Activated B cell treated with CpG ODN at 0.5 μM for 24 hours (primary cell): ENCODE data around the gene XPNPEP1. TPM values are rescaled to one million over a fixed set of nuclear protein-coding genes. Genes with fewer than 3 reads are reported as not detected.

Source experiments
- ATAC-seq: fragments of 200-7000 bp; cut with Tn5 transposase; one replicate; pipeline ENCODE4 v1.10.0; 2021; ENCODE audit warnings: low read depth, mild to moderate bottlenecking, moderate library complexity
- CTCF ChIA-PET: fragments of 350-600 bp; sonication (Branson Sonifier 250); formaldehyde crosslinking; loops from one replicate; lab custom pipeline; 2021; ENCODE audit warnings: antibody characterized with exemption; lab: Charles Lee
- POLR2A ChIA-PET: fragments of 350-600 bp; sonication (Branson Sonifier 250); formaldehyde crosslinking; loops from one replicate; lab custom pipeline; 2021; ENCODE audit warnings: antibody characterized with exemption; lab: Charles Lee
- DNase-seq: peaks from one replicate; pipeline ENCODE4 v3.0.0; 2022
- H3K27ac Mint-ChIP-seq: one replicate; pipeline ENCODE4 v1.8.0; 2020; ENCODE audit warnings: mixed read lengths
- H3K27me3 Mint-ChIP-seq: one replicate; pipeline ENCODE4 v1.8.0; 2021; ENCODE audit warnings: mixed read lengths
- H3K36me3 Mint-ChIP-seq: one replicate; pipeline ENCODE4 v1.8.0; 2021; ENCODE audit warnings: low read depth, mixed read lengths
- H3K4me1 Mint-ChIP-seq: one replicate; pipeline ENCODE4 v1.8.0; 2021; ENCODE audit warnings: mixed read lengths
- H3K4me3 Mint-ChIP-seq: one replicate; pipeline ENCODE4 v1.8.0; 2020; ENCODE audit warnings: mild to moderate bottlenecking, mixed read lengths
- H3K9me3 Mint-ChIP-seq: one replicate; pipeline ENCODE4 v1.8.0; 2020; ENCODE audit warnings: mixed read lengths
- CTCF ChIP-seq: fragments of 200-600 bp; IDR thresholded peaks from one replicate; pipeline ENCODE4 v1.8.0; 2022; ENCODE audit warnings: antibody characterized with exemption, mild to moderate bottlenecking
- intact Hi-C: fragments of 100-400 bp; cut with micrococcal nuclease; formaldehyde crosslinking; loops from one replicate; pipeline ENCODE4 v1.15.1; 2024
- total RNA-seq: library from RNA; stranded (reverse); gene quantifications from 2 replicates; pipeline ENCODE4 v1.2.3, GENCODE V29; 2022

XPNPEP1 gene
- total RNA-seq, 1 donor from 2014 or later = 70.6 TPM

- DNase-seq (no peak), ATAC-seq (no peak)
- Mint-ChIP-seq H3K36me3 (peaks cover 80% of the 10 kb centered on the region), H3K27ac (no peak overlapping the region), H3K27me3 (no peaks in the 10 kb centered on the region), H3K9me3 (no peaks in the 10 kb centered on the region), H3K4me3 (no peak overlapping the region), H3K4me1 (peaks cover 12% of the 10 kb centered on the region)
- no peak for TF ChIP-seq CTCF
- CTCF ChIA-PET = interaction anchor here (0.9 kb wide), 1 partner anchor 250 kb away, joined by 3 read pairs; no protein-coding TSS in a partner anchor
- intact Hi-C loops = no loop called here
- POLR2A ChIA-PET = no interaction called here
Measured at GRCh38 chr10:109887776-109888175, 35.5 kb downstream of the XPNPEP1 start.

GRCh38 chr10:109887243-109887642 lies 36.1 kb downstream of the XPNPEP1 start:
- peaks cover 12% of the 10 kb centered on the region for H3K4me1 Mint-ChIP-seq
- POLR2A ChIA-PET = no interaction called here
- TF ChIP-seq CTCF = no peak
- H3K4me3 Mint-ChIP-seq = no peak overlapping the region
- no peaks in the 10 kb centered on the region for H3K9me3 Mint-ChIP-seq
- H3K36me3 Mint-ChIP-seq = peaks cover 82% of the 10 kb centered on the region
- intact Hi-C loops = no loop called here
- no peak overlapping the region for H3K27ac Mint-ChIP-seq
- ATAC-seq (no peak), DNase-seq (no peak)
- CTCF ChIA-PET = interaction anchor here (0.9 kb wide), 1 partner anchor 250 kb away, joined by 3 read pairs; no protein-coding TSS in a partner anchor
- no peaks in the 10 kb centered on the region for H3K27me3 Mint-ChIP-seq

- intact Hi-C loops = no loop called here
- DNase-seq (no peak), ATAC-seq (no peak)
- Mint-ChIP-seq H3K27me3 (no peaks in the 10 kb centered on the region), H3K4me3 (no peak overlapping the region), H3K36me3 (peaks cover 79% of the 10 kb centered on the region), H3K27ac (no peak overlapping the region), H3K4me1 (peaks cover 12% of the 10 kb centered on the region), H3K9me3 (no peaks in the 10 kb centered on the region)
- ChIA-PET POLR2A (no interaction called here), CTCF (interaction anchor here (0.9 kb wide), 1 partner anchor 251 kb away, joined by 3 read pairs; no protein-coding TSS in a partner anchor)
- no peak for TF ChIP-seq CTCF
Measured at GRCh38 chr10:109886781-109887140, 36.5 kb downstream of the XPNPEP1 start.

GRCh38 chr10:109886037-109886780 lies 37.1 kb downstream of the XPNPEP1 start:
- no peak for DNase-seq
- CTCF ChIA-PET = no interaction called here
- H3K36me3 Mint-ChIP-seq = peaks cover 79% of the 10 kb centered on the region
- H3K4me3 Mint-ChIP-seq = no peak overlapping the region
- no peak for TF ChIP-seq CTCF
- H3K27ac Mint-ChIP-seq = no peak overlapping the region
- no peaks in the 10 kb centered on the region for H3K9me3 Mint-ChIP-seq
- intact Hi-C loops = no loop called here
- no peaks in the 10 kb centered on the region for H3K27me3 Mint-ChIP-seq
- ATAC-seq = no peak
- POLR2A ChIA-PET = no interaction called here
- H3K4me1 Mint-ChIP-seq = peaks cover 12% of the 10 kb centered on the region
